HEK293 (cell line): ENCODE measurements around the gene QRFPR.

Source experiments
- CTCF ChIA-PET: fragments of 350-600 bp; formaldehyde crosslinking; extraction: SDS; loops from one replicate; lab custom pipeline; 2021; ENCODE audit warnings: antibody characterized with exemption; lab: Yijun Ruan, JAX
- POLR2A ChIA-PET: fragments of 300-600 bp; formaldehyde crosslinking; extraction: SDS; loops from one replicate; lab custom pipeline; 2020; ENCODE audit warnings: antibody characterized with exemption, inconsistent platforms; lab: Yijun Ruan, JAX
- H3K27ac ChIP-seq: fragments of 200-500 bp; sonication (Bioruptor generic); 2 replicates; pipeline ENCODE4 v1.5.1; 2014; ENCODE audit warnings: low read depth, low read length, control low read depth, inconsistent platforms; ENCODE audit errors: extremely low read depth
- H3K36me3 ChIP-seq, 2 experiments: fragments of 200-500 bp in 1 of 2; sonication (Bioruptor generic) in 1 of 2; 1 replicate in 1 of 2; 2 replicates in 1 of 2; pipeline ENCODE4 v1.5.1; 2014 to 2017; ENCODE audit warnings: inconsistent platforms in 2 of 2, low read length in 2 of 2; ENCODE audit not compliant: control insufficient read depth in 2 of 2, insufficient read depth in 1 of 2
- H3K4me1 ChIP-seq: fragments of 200-500 bp; sonication (Bioruptor generic); 2 replicates; pipeline ENCODE4 v1.5.1; 2014; ENCODE audit warnings: mild to moderate bottlenecking, low read length, inconsistent platforms; ENCODE audit not compliant: control insufficient read depth, insufficient read depth
- H3K4me3 ChIP-seq: 2 replicates; pipeline ENCODE4 v1.5.1; 2011; ENCODE audit warnings: low read depth, mild to moderate bottlenecking, control low read depth, low read length, moderate library complexity
- H3K9me3 ChIP-seq: fragments of 200-500 bp; sonication (Bioruptor generic); 2 replicates; pipeline ENCODE4 v1.5.1; 2014; ENCODE audit warnings: low read depth, low read length, inconsistent platforms; ENCODE audit not compliant: control insufficient read depth, insufficient read depth
- SP7 ChIP-seq: fragments of 450-650 bp; formaldehyde crosslinking; IDR thresholded peaks from 2 replicates; pipeline ENCODE4 v1.5.1; 2016; ENCODE audit warnings: missing biosample characterization, missing genetic modification characterization
- YY2 ChIP-seq: fragments of 450-650 bp; formaldehyde crosslinking; IDR thresholded peaks from 2 replicates; pipeline ENCODE4 v1.5.1; 2016; ENCODE audit warnings: missing biosample characterization, missing genetic modification characterization
- ZNF138 ChIP-seq: fragments of 450-650 bp; formaldehyde crosslinking; IDR thresholded peaks from 2 replicates; pipeline ENCODE4 v1.5.1; 2016; ENCODE audit warnings: missing biosample characterization, missing genetic modification characterization, borderline replicate concordance
- ZNF311 ChIP-seq: fragments of 450-650 bp; formaldehyde crosslinking; IDR thresholded peaks from 2 replicates; pipeline ENCODE4 v1.5.1; 2017; ENCODE audit warnings: missing biosample characterization, missing genetic modification characterization, borderline replicate concordance
- ZNF324 ChIP-seq: fragments of 450-650 bp; formaldehyde crosslinking; IDR thresholded peaks from 2 replicates; pipeline ENCODE4 v1.5.1; 2016; ENCODE audit warnings: missing biosample characterization, missing genetic modification characterization
- ZNF362 ChIP-seq: fragments of 450-650 bp; formaldehyde crosslinking; IDR thresholded peaks from 2 replicates; pipeline ENCODE4 v1.5.1; 2016; ENCODE audit warnings: missing biosample characterization, missing genetic modification characterization
- ZNF366 ChIP-seq: fragments of 450-650 bp; formaldehyde crosslinking; conservative IDR thresholded peaks from 2 replicates; pipeline ENCODE4 v1.5.1; 2016; ENCODE audit warnings: missing biosample characterization, missing genetic modification characterization
- ZNF404 ChIP-seq: fragments of 450-650 bp; formaldehyde crosslinking; IDR thresholded peaks from 2 replicates; pipeline ENCODE4 v1.5.1; 2017; ENCODE audit warnings: missing biosample characterization, missing genetic modification characterization
- ZNF585B ChIP-seq: fragments of 450-650 bp; formaldehyde crosslinking; IDR thresholded peaks from 2 replicates; pipeline ENCODE4 v1.5.1; 2016; ENCODE audit warnings: missing biosample characterization, missing genetic modification characterization
- ZNF645 ChIP-seq: fragments of 450-650 bp; formaldehyde crosslinking; IDR thresholded peaks from 2 replicates; pipeline ENCODE4; 2016; ENCODE audit warnings: missing biosample characterization, missing genetic modification characterization
- ZNF658 ChIP-seq: fragments of 450-650 bp; formaldehyde crosslinking; IDR thresholded peaks from 2 replicates; pipeline ENCODE4; 2016; ENCODE audit warnings: missing biosample characterization, missing genetic modification characterization
- ZNF768 ChIP-seq: fragments of 450-650 bp; formaldehyde crosslinking; IDR thresholded peaks from 2 replicates; pipeline ENCODE4 v1.5.1; 2018; ENCODE audit warnings: missing biosample characterization, mild to moderate bottlenecking, missing genetic modification characterization
- ZSCAN30 ChIP-seq: fragments of 450-650 bp; IDR thresholded peaks from 2 replicates; pipeline ENCODE4 v1.5.1; 2018; ENCODE audit warnings: missing biosample characterization, mild to moderate bottlenecking, missing genetic modification characterization, moderate library complexity
- TF ChIP-seq, protein P1 (sequence below): fragments of 450-650 bp; formaldehyde crosslinking; IDR thresholded peaks from 2 replicates; pipeline ENCODE4 v1.5.1; 2017; ENCODE audit warnings: missing biosample characterization, missing genetic modification characterization
- TF ChIP-seq, protein P2 (sequence below): fragments of 450-650 bp; formaldehyde crosslinking; IDR thresholded peaks from 2 replicates; pipeline ENCODE4 v1.5.1; 2016; ENCODE audit warnings: missing biosample characterization, missing genetic modification characterization
- TF ChIP-seq, protein P3 (sequence below): fragments of 450-650 bp; formaldehyde crosslinking; IDR thresholded peaks from 2 replicates; pipeline ENCODE4 v1.5.1; 2016; ENCODE audit warnings: missing biosample characterization, missing genetic modification characterization

Gene QRFPR

GRCh38 chr4:121353213-121353612, 27.6 kb downstream of the QRFPR start:
- H3K4me1 ChIP-seq = no peaks in the 10 kb centered on the region
- TF ChIP-seq ZSCAN30 (tag by site-specific recombination) = no peak
- no peak for TF ChIP-seq ZNF404 (tag by site-specific recombination)
- TF ChIP-seq, protein P1, sequence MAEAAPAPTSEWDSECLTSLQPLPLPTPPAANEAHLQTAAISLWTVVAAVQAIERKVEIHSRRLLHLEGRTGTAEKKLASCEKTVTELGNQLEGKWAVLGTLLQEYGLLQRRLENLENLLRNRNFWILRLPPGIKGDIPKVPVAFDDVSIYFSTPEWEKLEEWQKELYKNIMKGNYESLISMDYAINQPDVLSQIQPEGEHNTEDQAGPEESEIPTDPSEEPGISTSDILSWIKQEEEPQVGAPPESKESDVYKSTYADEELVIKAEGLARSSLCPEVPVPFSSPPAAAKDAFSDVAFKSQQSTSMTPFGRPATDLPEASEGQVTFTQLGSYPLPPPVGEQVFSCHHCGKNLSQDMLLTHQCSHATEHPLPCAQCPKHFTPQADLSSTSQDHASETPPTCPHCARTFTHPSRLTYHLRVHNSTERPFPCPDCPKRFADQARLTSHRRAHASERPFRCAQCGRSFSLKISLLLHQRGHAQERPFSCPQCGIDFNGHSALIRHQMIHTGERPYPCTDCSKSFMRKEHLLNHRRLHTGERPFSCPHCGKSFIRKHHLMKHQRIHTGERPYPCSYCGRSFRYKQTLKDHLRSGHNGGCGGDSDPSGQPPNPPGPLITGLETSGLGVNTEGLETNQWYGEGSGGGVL (tag by site-specific recombination) = no peak
- no peak for TF ChIP-seq ZNF362 (tag by site-specific recombination)
- TF ChIP-seq ZNF366 = no peak
- TF ChIP-seq ZNF585B (tag by site-specific recombination) = no peak
- H3K27ac ChIP-seq = no peak overlapping the region
- H3K9me3 ChIP-seq = no peaks in the 10 kb centered on the region
- no peaks in the 10 kb centered on the region for H3K36me3 ChIP-seq
- ChIA-PET POLR2A (no interaction called here), CTCF (interaction anchor here (0.6 kb wide), 1 partner anchor 118 kb away, joined by 4 read pairs; no protein-coding TSS in a partner anchor)
- H3K4me3 ChIP-seq = no peak overlapping the region

DNA sequence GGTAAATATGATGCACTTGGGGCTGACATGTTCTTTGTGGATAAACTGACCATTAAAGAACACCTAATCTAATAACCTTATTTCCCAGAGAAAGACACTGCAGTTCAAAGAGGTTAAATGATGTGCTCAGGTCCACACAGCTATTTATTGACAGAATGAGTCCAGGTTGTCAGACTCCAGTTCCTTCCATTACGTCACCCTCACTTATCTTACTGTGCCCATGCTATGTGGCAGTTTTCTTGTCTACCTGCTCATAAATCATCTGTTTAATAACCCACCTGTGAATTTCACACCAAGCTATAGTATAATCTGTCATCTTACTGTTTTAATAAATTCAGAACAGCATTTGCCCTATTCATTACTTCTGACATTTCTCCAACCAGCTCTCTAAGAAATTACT, 36.7 kb downstream of the QRFPR start:
- POLR2A ChIA-PET = no interaction called here
- CTCF ChIA-PET = interaction anchor here (1.2 kb wide), 1 partner anchor 152 kb away, joined by 3 read pairs; no protein-coding TSS in a partner anchor
- TF ChIP-seq, protein P2, sequence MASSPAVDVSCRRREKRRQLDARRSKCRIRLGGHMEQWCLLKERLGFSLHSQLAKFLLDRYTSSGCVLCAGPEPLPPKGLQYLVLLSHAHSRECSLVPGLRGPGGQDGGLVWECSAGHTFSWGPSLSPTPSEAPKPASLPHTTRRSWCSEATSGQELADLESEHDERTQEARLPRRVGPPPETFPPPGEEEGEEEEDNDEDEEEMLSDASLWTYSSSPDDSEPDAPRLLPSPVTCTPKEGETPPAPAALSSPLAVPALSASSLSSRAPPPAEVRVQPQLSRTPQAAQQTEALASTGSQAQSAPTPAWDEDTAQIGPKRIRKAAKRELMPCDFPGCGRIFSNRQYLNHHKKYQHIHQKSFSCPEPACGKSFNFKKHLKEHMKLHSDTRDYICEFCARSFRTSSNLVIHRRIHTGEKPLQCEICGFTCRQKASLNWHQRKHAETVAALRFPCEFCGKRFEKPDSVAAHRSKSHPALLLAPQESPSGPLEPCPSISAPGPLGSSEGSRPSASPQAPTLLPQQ = no peak
- no peak for TF ChIP-seq ZNF645 (tag by site-specific recombination)
- no peak for TF ChIP-seq ZNF768
- TF ChIP-seq, protein P3, sequence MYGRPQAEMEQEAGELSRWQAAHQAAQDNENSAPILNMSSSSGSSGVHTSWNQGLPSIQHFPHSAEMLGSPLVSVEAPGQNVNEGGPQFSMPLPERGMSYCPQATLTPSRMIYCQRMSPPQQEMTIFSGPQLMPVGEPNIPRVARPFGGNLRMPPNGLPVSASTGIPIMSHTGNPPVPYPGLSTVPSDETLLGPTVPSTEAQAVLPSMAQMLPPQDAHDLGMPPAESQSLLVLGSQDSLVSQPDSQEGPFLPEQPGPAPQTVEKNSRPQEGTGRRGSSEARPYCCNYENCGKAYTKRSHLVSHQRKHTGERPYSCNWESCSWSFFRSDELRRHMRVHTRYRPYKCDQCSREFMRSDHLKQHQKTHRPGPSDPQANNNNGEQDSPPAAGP (tag by site-specific recombination) = no peak
- TF ChIP-seq ZNF138 (tag by site-specific recombination) = no peak
- TF ChIP-seq ZNF324 (tag by site-specific recombination) = no peak
- no peak for TF ChIP-seq YY2 (tag by site-specific recombination)
- TF ChIP-seq ZNF311 (tag by site-specific recombination) = no peak
- no peak for TF ChIP-seq SP7 (tag by site-specific recombination)
- TF ChIP-seq ZNF658 (tag by site-specific recombination) = no peak
- TF ChIP-seq, all 188 proteins: peak for 0
- H3K27ac ChIP-seq = no peak overlapping the region
- no peaks in the 10 kb centered on the region for H3K36me3 ChIP-seq
- no peaks in the 10 kb centered on the region for H3K9me3 ChIP-seq
- H3K4me1 ChIP-seq = no peaks in the 10 kb centered on the region
- no peak overlapping the region for H3K4me3 ChIP-seq
